ENCODE data around the gene DNAL1. TPM values are rescaled to one million over a fixed set of nuclear protein-coding genes. Genes with fewer than 3 reads are reported as not detected.

Gene DNAL1
- total and polyA plus RNA-seq, 9 of the 15 experiments (the other 6 are each of a cell fraction or from before 2014, with no cell fraction given) = 1.6 to 11.7 (median 4.8) TPM

GRCh38 chr14:73741386-73741875, 96.6 kb downstream of the DNAL1 start (continued):
- TF ChIP-seq DDX20 (tag; IDR thresholded peaks at IDR 0.05; ENCODE audit: low read depth) (no peak), PML (IDR thresholded peaks at IDR 0.05; ENCODE audit: low read length) (peak; percentile 48; the same call in 1 of the 2 replicates), FOSL1 (tag; conservative IDR thresholded peaks at IDR 0.05) (peak; percentile 90), TBP (optimal IDR thresholded peaks at IDR 0.05; ENCODE audit: low read depth, low read length) (peak; percentile 40), UBTF (IDR thresholded peaks at IDR 0.05; ENCODE audit: borderline replicate concordance in 1 of 2, low read depth in 2 of 2, low read length in 2 of 2) (0 out of 4 replicates have a peak, but pooled peaks of 1 of the 2 experiments have one; percentile 42), MTA2 (IDR thresholded peaks at IDR 0.05; ENCODE audit: low read depth) (peak; percentile 56), SRF (CRISPR knock-in tag; IDR thresholded peaks at IDR 0.05) (0 out of 4 replicates have a peak, but pooled peaks of 1 of the 2 experiments have one; percentile 26)

Measured in K562 (cell line).